HEK293T (cell line): ENCODE results near the gene ROBO3.

ENCODE experiments used
- CTCF ChIA-PET: fragments of 350-600 bp; formaldehyde crosslinking; extraction: SDS; loops from one replicate; lab custom pipeline; 2021; ENCODE audit warnings: antibody characterized with exemption, inconsistent platforms; lab: Yijun Ruan, JAX
- POLR2A ChIA-PET: fragments of 350-600 bp; formaldehyde crosslinking; extraction: SDS; loops from one replicate; lab custom pipeline; 2020; ENCODE audit warnings: antibody characterized with exemption, inconsistent platforms; lab: Yijun Ruan, JAX
- DNase-seq: peaks from one replicate; pipeline ENCODE4 v3.0.0; 2012; ENCODE audit warnings: mixed read lengths; ENCODE audit errors: extremely low spot score
- ARNT ChIP-seq: fragments of 450-650 bp; IDR thresholded peaks from 2 replicates; pipeline ENCODE4 v1.6.1; 2017; ENCODE audit warnings: mild to moderate bottlenecking
- BHLHE40 ChIP-seq: fragments of 450-650 bp; IDR thresholded peaks from 2 replicates; pipeline ENCODE4 v1.6.1; 2016; ENCODE audit warnings: mild to moderate bottlenecking, moderate library complexity, borderline replicate concordance
- CTBP1 ChIP-seq: fragments of 450-650 bp; IDR thresholded peaks from 2 replicates; pipeline ENCODE4 v1.6.1; 2016; ENCODE audit warnings: borderline replicate concordance
- ELF4 ChIP-seq: fragments of 450-650 bp; IDR thresholded peaks from 2 replicates; pipeline ENCODE4 v1.6.1; 2017; ENCODE audit warnings: antibody characterized with exemption
- FOXA1 ChIP-seq: fragments of 450-650 bp; IDR thresholded peaks from 2 replicates; pipeline ENCODE4 v1.6.1; 2016; ENCODE audit warnings: mild to moderate bottlenecking
- FOXK2 ChIP-seq: fragments of 450-650 bp; IDR thresholded peaks from 2 replicates; pipeline ENCODE4 v1.6.1; 2016; ENCODE audit warnings: mild to moderate bottlenecking
- FOXM1 ChIP-seq: fragments of 450-650 bp; IDR thresholded peaks from 2 replicates; pipeline ENCODE4 v1.6.1; 2017; ENCODE audit warnings: mild to moderate bottlenecking, borderline replicate concordance
- HDGF ChIP-seq: fragments of 450-650 bp; IDR thresholded peaks from 2 replicates; pipeline ENCODE4 v1.6.1; 2017; ENCODE audit warnings: antibody characterized with exemption, borderline replicate concordance
- L3MBTL2 ChIP-seq: fragments of 450-650 bp; conservative IDR thresholded peaks from 2 replicates; pipeline ENCODE4 v1.6.1; 2016; ENCODE audit warnings: mild to moderate bottlenecking
- LEF1 ChIP-seq: fragments of 450-650 bp; IDR thresholded peaks from 2 replicates; pipeline ENCODE4 v1.6.1; 2017; ENCODE audit warnings: mild to moderate bottlenecking, borderline replicate concordance
- NFRKB ChIP-seq: fragments of 450-650 bp; IDR thresholded peaks from 2 replicates; pipeline ENCODE4 v1.6.1; 2016; ENCODE audit warnings: mild to moderate bottlenecking, moderate library complexity
- PKNOX1 ChIP-seq: fragments of 450-650 bp; IDR thresholded peaks from 2 replicates; pipeline ENCODE4 v1.6.1; 2016
- SP1 ChIP-seq: fragments of 450-650 bp; IDR thresholded peaks from 2 replicates; pipeline ENCODE4 v1.6.1; 2017
- SUZ12 ChIP-seq: fragments of 450-650 bp; IDR thresholded peaks from 2 replicates; pipeline ENCODE4 v1.6.1; 2016; ENCODE audit warnings: mild to moderate bottlenecking
- TARDBP ChIP-seq: fragments of 450-650 bp; IDR thresholded peaks from 2 replicates; pipeline ENCODE4 v1.6.1; 2016
- ZNF384 ChIP-seq: fragments of 450-650 bp; IDR thresholded peaks from 2 replicates; pipeline ENCODE4 v1.6.1; 2016

ROBO3 gene

GRCh38 chr11:124893781-124894401 lies 28.7 kb downstream of the ROBO3 start:
- TF ChIP-seq TARDBP, result no peak
- TF ChIP-seq NFRKB, result no peak
- TF ChIP-seq PKNOX1, result no peak
- TF ChIP-seq FOXA1, result no peak
- TF ChIP-seq LEF1, result no peak
- TF ChIP-seq BHLHE40, result no peak
- TF ChIP-seq ELF4, result no peak
- TF ChIP-seq SUZ12, result no peak
- TF ChIP-seq SP1, result no peak
- TF ChIP-seq CTBP1, result no peak
- no peak for TF ChIP-seq FOXK2
- TF ChIP-seq L3MBTL2, result no peak
- CTCF ChIA-PET, result no interaction called here
- POLR2A ChIA-PET, result no interaction called here
- DNase-seq, result no peak

- ChIA-PET POLR2A (interaction anchor here (1.2 kb wide), 1 partner anchor 19 kb away, joined by 5 read pairs; no protein-coding TSS in a partner anchor), CTCF (no interaction called here)
- TF ChIP-seq LEF1 (no peak), FOXA1 (no peak), ARNT (no peak), ELF4 (no peak), HDGF (no peak), SUZ12 (no peak), BHLHE40 (no peak), PKNOX1 (no peak), ZNF384 (no peak), TARDBP (no peak), FOXM1 (no peak)
- no peak for DNase-seq
Measured at GRCh38 chr11:124894606-124895430, 29.6 kb downstream of the ROBO3 start.

- TF ChIP-seq ZNF384 (no peak), SUZ12 (no peak), TARDBP (no peak), L3MBTL2 (no peak), HDGF (no peak), LEF1 (no peak), PKNOX1 (no peak), FOXM1 (no peak), ELF4 (no peak), FOXA1 (no peak), SP1 (no peak), BHLHE40 (no peak), NFRKB (no peak)
- POLR2A ChIA-PET, result interaction anchor here (1.2 kb wide), 1 partner anchor 19 kb away, joined by 5 read pairs; no protein-coding TSS in a partner anchor
- DNase-seq, result no peak
- CTCF ChIA-PET, result no interaction called here
Measured at GRCh38 chr11:124895471-124895971, 30.3 kb downstream of the ROBO3 start.

GRCh38 chr11:124896071-124896750 lies 31.0 kb downstream of the ROBO3 start:
- no peak for TF ChIP-seq HDGF
- no peak for TF ChIP-seq FOXM1
- no peak for TF ChIP-seq SP1
- no peak for TF ChIP-seq SUZ12
- no peak for TF ChIP-seq ARNT
- no peak for TF ChIP-seq NFRKB
- TF ChIP-seq LEF1, result no peak
- TF ChIP-seq BHLHE40, result no peak
- no peak for DNase-seq
- ChIA-PET CTCF (no interaction called here), POLR2A (no interaction called here)

- no peak for TF ChIP-seq ARNT
- no peak for TF ChIP-seq ELF4
- TF ChIP-seq SUZ12, result no peak
- TF ChIP-seq HDGF, result no peak
- TF ChIP-seq ZNF384, result no peak
- no peak for TF ChIP-seq NFRKB
- TF ChIP-seq BHLHE40, result no peak
- TF ChIP-seq FOXK2, result no peak
- no peak for TF ChIP-seq TARDBP
- no peak for TF ChIP-seq FOXM1
- no peak for TF ChIP-seq PKNOX1
- no peak for TF ChIP-seq L3MBTL2
- no peak for TF ChIP-seq CTBP1
- TF ChIP-seq LEF1, result no peak
- TF ChIP-seq FOXA1, result no peak
- no peak for TF ChIP-seq SP1
- ChIA-PET POLR2A (no interaction called here), CTCF (no interaction called here)
- no peak for DNase-seq
Measured at GRCh38 chr11:124896821-124897391, 31.7 kb downstream of the ROBO3 start.
